ENCODE data around the gene DHX9.

DHX9 gene

GRCh38 chr1:182802006-182802803, 36.9 kb upstream of the DHX9 start:
- DNase-seq (ENCODE audit: extremely low spot score) = no peak
- POLR2A ChIA-PET = no interaction called here
- no peak for TF ChIP-seq CTCF (IDR thresholded peaks at IDR 0.05; ENCODE audit: control extremely low read depth, extremely low read depth, low read depth, missing control alignments)
- CTCF ChIA-PET = interaction anchor here (0.6 to 1.4 kb wide), 3 partner anchors 15 to 21 kb away, joined by 3 to 8 read pairs (median 3); no protein-coding TSS in a partner anchor

GRCh38 chr1:182803846-182804245, 35.3 kb upstream of the DHX9 start:
- ChIA-PET CTCF (no interaction called here), POLR2A (no interaction called here)
- TF ChIP-seq CTCF (IDR thresholded peaks at IDR 0.05; ENCODE audit: control extremely low read depth, extremely low read depth, low read depth, missing control alignments) = no peak
- DNase-seq (ENCODE audit: extremely low spot score) = no peak

GRCh38 chr1:182806015-182806678, 33.0 kb upstream of the DHX9 start:
- ChIA-PET CTCF (no interaction called here), POLR2A (no interaction called here)
- no peak for DNase-seq (ENCODE audit: extremely low spot score)
- no peak for TF ChIP-seq CTCF (IDR thresholded peaks at IDR 0.05; ENCODE audit: control extremely low read depth, extremely low read depth, low read depth, missing control alignments)

- ChIA-PET POLR2A (no interaction called here), CTCF (no interaction called here)
- DNase-seq (ENCODE audit: extremely low spot score) = no peak
Observed at GRCh38 chr1:182807907-182808306, 31.2 kb upstream of the DHX9 start.

GRCh38 chr1:182809414-182809957, 29.7 kb upstream of the DHX9 start:
- ChIA-PET POLR2A (no interaction called here), CTCF (interaction anchor here (0.8 to 1.8 kb wide), 4 partner anchors 9 to 27 kb away, joined by 3 to 5 read pairs (median 4); no protein-coding TSS in a partner anchor)

More at GRCh38 chr1:182807907-182808306, 31.2 kb upstream of the DHX9 start:
- TF ChIP-seq CTCF (IDR thresholded peaks at IDR 0.05; ENCODE audit: control extremely low read depth, extremely low read depth, low read depth, missing control alignments) = no peak

More at GRCh38 chr1:182809414-182809957, 29.7 kb upstream of the DHX9 start:
- DNase-seq (ENCODE audit: extremely low spot score) = no peak
- TF ChIP-seq CTCF (IDR thresholded peaks at IDR 0.05; ENCODE audit: control extremely low read depth, extremely low read depth, low read depth, missing control alignments) = no peak

Data from GM10248 (cell line).